ENCODE data around the gene LHFPL3.
"Not testable (repeated sequence)": the region's sequence is repeated elsewhere in the genome, so short reads cannot be mapped to it uniquely, and the experiment has no call there.

The LHFPL3 gene

DNA sequence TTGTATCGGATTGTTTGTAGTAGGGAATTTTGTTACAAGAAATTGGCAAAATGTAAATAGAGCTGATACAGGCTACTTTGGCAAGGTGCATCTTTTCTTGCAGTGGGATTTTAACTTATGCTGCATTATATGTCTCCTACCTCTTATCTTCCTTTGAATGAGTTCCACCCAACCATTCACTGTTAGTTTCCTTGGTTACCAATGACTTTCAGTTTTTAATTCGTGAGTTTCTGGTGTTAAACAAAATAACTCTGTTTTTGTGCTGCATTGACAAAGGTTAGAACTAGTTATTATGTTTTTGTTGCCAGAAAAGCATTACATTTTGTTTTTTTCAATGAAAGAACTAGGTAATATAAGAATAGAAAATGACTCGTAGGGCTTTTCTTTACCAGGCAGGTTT, 327.2 kb downstream of the LHFPL3 start:
- Histone ChIP-seq H3K4me3 (no peak overlapping the region), H3K27ac (no peak overlapping the region)

DNA sequence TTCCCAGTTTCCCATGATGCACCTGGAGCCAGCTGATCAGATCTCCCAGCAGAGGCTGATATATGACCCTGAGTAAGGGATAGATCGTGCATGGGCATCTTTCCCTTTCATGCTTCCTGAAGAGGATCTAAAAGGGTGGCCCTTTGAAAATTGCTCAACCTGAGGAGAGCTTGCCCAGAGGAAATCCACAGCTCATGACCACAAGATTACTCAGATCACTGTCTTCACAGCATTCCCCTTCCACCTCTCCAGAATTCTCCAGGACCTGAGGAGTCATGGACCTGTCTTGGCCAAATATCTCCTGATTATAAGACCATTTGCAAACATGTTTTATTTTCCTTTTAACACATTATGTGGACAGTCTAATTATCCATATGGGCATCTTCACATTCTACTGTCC, 328.1 kb downstream of the LHFPL3 start:
- no peak overlapping the region for H3K4me3 ChIP-seq
- no peak overlapping the region for H3K27ac ChIP-seq

DNA sequence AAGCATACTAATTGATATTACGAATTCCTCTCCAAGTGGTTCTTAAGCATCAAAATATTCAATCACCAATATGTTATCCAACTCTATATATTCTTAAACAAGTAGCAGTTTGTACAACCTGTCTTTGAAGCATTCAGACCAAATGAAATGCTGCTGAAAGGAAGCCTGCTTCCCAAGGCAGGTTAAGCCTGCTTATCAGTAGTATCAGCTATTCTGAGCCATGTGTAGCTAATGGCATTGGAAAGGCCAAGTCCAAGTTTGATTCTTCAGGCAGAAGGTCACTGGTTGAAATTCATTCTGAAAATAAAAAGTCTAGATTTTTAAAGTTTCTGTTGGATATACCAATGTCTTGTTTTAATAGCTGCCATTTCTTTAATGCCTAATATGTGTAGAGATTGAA, 328.7 kb downstream of the LHFPL3 start:
- Histone ChIP-seq H3K4me3 (no peak overlapping the region), H3K27ac (no peak overlapping the region)

DNA sequence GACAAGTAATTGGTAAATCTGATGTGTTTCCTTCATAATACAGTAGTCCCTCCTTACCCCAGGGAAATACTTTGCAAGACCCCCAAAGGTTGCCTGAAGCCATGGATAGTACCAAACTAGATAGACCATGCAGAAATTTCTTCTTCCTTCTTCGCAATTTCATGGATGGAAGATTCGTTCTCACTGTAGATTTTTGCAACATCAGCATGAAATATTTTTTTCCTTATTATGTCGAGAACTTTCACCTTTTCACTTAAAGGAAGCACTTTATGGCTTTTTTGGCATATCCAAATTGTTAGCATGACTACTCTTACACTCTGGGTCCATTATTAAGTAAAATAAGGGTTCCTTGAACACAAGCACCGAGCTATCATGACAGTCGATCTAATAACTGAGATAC, 333.2 kb downstream of the LHFPL3 start:
- H3K4me3 ChIP-seq: no peak overlapping the region
- no peak overlapping the region for H3K27ac ChIP-seq

DNA sequence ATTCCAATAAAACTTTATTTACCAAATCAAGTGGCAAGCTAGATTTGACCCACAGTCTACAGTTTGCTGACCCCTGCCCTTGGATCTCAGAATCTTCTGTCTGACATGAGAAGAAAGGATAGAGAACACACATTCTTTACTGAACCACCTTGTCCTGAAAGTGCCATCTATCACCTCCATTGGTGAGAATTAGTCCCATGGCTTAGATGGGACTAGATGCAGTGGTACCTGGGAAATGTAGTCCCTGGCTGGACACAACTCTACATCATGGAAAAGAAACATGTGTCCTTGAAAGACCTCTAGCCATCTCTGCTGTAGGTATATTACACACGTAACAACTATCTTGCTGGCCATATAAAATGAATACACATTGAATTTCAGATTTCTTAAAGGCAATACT, 336.2 kb downstream of the LHFPL3 start:
- H3K4me3 ChIP-seq: no peak overlapping the region
- H3K27ac ChIP-seq: no peak overlapping the region

DNA sequence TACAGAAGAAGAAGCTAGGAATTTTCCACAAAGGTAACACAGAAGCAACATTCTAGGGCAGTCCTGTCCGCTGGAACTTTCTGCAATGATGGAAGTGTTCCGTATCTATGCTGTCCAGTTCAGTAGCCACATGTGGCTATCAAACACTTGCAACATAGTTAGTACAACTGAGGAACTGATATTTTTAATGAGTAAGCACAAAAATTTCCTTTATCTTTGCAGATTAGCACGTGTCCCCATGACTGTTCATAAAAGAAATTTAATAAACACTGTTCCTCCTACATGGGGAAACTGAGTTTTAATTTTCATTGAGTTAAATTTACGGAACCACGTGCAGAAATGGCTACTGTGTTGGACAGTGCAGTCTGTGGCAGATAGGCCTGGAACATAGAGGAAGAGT, 349.2 kb downstream of the LHFPL3 start:
- no peak overlapping the region for H3K27ac ChIP-seq
- H3K4me3 ChIP-seq: no peak overlapping the region

DNA sequence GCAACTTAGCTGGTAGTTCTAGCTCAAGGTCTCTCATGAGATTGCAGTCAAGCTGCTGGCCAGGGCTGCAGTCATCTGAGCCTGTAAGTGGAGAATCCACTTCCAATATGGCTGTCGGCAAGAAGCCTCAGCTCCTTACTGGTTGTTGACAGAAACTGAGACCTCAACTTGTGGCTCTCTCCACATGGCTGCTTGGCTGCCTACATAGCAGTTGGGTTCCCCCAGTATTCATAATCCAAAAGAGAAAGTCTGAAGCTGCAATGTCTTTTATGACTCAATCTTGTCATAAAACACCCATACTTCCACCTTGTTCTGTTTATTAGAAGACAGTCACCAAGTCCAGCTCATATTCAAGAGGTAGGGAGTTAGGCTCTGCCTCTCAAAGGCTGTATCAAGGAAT, 350.7 kb downstream of the LHFPL3 start:
- Histone ChIP-seq H3K4me3 (no peak overlapping the region), H3K27ac (no peak overlapping the region)

DNA sequence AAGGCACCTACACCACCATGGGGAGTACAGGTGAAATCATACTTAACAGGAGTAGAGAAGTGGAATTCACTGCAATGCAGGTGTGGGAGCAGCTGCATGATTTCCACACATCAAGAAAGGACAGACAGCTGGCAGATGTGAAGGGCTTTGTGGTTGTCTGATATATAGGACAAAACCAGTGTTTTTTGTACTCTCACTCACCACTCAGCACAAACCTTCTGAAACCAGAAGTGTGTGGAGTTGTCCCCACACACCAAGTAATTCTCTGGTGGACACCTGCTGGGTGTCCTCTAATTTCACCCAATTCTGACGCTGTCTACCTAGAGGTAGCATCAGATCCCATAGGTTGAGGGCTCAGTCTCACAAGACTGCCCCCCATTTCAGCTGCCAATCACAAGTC, 357.9 kb downstream of the LHFPL3 start:
- Histone ChIP-seq H3K4me3 (no peak overlapping the region), H3K27ac (no peak overlapping the region)

DNA sequence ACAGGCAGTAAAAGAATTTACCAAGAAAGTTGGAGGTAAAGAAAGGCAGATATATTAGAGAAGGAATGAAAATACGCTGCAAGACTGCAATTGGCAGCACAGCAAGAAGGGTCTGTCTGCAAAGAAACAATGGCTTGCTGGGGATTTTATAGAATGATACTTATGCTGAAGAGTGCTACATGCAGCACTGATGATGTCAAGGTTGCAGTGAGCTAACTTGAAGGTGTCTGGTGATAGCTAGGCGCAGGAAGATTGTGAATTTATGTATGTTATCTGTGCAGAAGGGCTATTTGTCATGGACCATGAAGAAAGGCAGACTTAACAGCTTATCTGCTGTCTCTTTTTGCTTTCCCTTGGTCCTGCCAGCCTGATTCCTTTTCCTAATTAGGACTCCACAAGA, 366.3 kb downstream of the LHFPL3 start:
- Histone ChIP-seq H3K4me3 (no peak overlapping the region), H3K27ac (no peak overlapping the region)

DNA sequence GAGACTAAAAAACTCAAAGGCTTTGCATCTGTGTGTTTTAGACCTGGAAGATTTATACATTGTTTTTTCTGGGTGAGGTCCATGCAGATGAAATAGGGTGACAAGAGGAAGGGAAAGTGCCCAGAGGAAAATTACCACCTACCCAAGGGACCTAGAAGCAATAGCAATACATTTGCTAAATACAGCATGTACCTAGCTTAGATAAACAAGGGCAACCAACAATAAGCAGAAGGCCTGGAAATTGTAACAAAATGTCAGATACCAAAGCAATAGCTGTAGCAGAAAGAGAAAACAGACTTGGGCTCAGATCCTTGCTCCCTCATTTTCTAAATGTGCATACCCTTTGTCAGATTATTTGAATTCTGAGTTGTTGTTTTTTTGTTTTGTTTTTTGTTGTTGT, 367.2 kb downstream of the LHFPL3 start:
- H3K27ac ChIP-seq: no peak overlapping the region
- no peak overlapping the region for H3K4me3 ChIP-seq

DNA sequence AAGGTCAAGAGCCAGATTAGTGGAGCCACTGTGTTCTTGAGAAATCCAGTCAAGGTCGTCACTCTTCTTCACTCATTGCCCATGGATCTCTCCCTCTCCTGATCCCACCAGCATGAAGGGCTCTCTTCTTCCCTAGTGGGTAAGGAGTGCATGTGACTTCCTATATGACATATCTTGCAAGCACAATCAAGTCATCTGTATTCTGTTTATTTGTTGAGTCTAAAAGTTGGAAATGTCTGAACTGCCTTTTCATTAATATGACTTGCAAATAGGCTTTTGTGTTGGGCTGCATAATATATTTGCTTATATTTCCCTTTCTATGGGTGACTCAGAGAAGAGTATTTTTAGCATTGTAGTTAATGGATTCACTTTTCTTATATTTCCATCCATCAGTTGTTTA, 371.9 kb downstream of the LHFPL3 start:
- no peak overlapping the region for H3K4me3 ChIP-seq

DNA sequence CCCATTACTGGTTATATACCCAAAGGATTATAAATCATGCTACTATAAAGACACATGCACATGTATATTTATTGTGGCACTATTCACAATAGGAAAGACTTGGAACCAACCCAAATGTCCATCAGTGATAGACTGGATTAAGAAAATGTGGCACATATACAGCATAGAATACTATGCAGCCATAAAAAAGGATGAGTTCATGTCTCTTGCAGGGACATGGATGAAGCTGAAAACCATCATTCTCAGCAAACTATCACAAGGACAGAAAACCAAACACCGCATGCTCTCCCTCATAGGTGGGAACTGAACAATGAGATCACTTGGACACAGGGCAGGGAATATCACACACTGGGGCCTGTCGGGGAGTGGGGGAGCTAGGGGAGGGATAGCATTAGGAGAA, 392.6 kb downstream of the LHFPL3 start:
- not testable (repeated sequence) for H3K4me3 ChIP-seq, H3K27ac ChIP-seq

More for the DNA sequence above, 371.9 kb downstream of the LHFPL3 start:
- no peak overlapping the region for H3K27ac ChIP-seq

DNA sequence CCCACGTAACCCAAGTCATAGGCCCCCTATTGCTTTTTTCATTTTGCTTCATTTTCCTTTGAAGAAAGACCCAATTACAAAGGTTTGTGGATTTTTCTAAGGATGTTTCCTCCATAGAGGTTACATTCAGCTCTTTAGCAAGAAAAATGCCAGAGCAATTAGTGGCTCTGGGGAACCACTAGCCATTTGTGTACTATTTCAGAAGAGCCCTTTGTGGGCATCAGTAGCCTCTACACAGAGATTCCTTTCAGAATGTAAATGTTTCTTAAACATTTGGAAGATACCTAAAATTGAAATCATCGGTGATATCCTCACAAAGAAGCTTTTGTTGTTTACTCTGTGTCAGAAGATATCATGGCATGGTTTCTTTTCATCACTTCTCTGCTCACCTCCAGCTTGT, 394.6 kb downstream of the LHFPL3 start:
- no peak overlapping the region for H3K27ac ChIP-seq

DNA sequence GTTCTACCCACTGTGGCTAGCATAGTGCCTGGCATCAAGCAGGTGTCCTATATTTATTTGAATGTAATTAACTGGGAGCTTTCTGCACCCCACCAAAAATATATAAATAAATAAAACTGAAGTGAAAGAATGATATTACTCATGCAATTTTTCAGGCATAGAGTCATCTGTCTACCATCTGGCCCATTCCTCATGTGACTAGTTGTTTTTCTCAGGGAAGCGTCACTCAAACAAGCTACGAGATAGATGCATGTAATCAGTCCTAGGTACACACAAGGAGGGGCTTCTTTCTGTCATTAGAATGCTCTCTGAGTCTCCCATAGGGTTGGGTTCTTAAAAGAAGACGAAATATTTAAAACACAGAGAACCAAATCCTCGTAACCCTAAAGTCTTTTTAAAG, 430.1 kb downstream of the LHFPL3 start:
- no peak overlapping the region for H3K4me3 ChIP-seq
- H3K27ac ChIP-seq: no peak overlapping the region

More for the DNA sequence above, 394.6 kb downstream of the LHFPL3 start:
- H3K4me3 ChIP-seq: no peak overlapping the region

DNA sequence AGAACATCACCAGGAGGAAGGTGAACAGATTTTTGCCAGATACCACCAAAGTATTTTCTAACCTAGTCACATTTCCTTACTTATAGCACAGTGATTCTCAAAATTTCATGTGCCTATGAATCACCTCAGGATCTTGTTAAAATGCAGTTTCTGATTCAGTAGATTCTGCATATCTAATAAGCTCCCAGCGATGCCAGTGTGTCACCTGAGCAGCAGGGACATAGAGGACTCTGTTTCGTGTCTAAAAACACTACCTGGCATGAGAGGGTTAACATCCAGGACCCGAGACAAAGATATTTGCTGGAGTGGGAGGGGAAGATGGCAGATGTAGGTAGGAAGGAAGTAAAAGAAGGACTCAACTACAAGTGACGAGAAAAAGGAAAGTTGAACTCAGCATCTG, 433.5 kb downstream of the LHFPL3 start:
- no peak overlapping the region for H3K27ac ChIP-seq
- no peak overlapping the region for H3K4me3 ChIP-seq

DNA sequence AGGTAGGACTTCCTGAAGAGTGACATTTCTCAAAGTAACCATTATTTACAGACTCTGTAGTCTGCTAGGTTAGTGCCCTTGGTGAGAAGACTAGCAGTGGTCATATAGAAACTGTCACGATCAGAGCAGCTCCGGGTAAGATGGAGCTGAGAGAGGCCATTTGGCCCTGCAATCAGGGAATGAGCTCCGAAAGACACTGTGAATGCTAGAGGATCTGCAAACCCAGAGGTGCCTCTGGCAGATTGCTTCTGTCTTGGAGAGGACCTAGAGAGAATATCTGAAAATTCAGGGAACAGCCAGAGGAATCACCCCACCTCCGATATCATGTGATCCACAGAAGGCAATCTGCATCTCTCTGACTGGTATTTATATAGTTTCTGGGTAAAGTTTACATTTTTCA, 438.7 kb downstream of the LHFPL3 start:
- no peak overlapping the region for H3K4me3 ChIP-seq
- H3K27ac ChIP-seq: peak overlapping the region in 1 of 21 experiments; percentile 52

DNA sequence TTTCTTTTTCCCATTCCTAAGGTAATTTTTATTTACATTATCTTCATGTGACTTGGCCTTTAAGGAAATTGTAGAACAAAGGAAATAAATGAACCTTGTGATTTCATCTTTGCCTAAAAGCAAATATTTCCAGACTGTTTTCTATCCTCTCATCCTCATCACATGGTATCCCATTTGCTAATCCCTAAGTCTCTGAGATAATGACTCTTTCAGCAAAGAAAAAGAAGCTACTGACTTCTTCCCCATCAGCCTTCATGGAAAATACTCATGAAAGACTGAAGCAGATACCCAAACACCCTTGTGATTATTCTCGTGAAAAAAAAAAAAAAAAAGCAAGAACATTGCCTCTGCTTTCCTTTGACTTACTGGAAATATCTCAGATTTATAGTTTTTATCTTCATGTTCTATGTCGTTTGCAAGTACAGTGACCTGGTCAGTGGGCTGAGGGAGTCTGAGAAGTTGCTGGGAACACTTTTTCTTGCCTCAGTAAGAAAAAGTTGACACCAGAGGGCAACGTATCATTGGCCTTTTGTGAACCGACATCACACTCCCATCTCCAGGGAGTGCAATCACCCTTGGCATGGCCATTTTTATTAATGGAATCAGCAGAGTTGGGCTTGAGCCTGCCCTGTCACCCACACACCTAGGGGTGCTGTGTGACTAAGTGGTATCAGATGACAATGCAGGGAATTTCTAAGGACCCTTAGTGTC, 439.6 kb downstream of the LHFPL3 start:
- no peak overlapping the region for H3K4me3 ChIP-seq
- peak overlapping the region in 1 of 21 experiments; percentile 65 for H3K27ac ChIP-seq

DNA sequence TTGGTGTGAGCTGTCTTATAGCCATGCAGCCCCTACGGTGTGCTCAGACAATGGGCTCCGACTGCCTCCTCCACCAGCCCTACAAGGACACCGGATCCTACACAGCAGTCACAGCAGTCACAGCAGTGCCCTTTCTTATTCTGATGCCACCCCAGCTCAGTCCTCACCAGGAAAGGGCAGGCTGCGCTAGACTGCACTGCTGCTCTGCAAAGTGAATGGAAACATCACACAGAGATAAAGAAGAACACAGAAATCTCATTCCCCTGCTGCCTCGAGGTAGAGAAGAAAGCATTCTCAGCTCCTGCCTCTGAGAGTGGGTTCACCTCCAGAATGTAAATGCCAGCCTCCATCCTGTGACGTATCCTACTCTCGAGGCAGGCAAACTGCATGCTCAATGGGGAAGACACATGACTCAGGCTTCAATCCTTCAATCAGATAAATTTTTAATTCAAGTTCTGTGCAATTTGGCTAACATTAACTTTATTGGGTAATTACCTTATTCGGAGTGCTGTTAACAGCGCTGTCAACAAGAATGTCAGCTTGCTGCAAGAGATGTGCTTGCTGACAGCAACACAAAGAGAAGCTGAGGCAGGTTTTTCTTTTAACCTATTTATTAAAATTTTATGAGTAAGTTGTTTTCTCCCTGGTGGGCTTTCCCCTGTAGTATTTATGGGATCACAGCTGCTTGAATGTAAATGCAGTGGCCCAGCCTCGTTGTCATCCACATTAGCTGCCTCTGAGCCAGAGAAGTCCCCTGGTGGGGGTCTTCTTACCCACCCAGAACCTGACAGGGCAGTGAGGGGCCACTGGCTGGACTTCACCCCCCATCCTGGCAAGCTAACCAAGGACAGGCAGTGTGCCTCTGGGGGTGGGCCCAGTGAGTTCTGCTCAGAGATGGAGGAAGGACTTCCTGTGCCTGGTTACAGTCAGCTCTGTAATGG, 444.3 kb downstream of the LHFPL3 start:
- Histone ChIP-seq H3K27ac (no peak overlapping the region), H3K4me3 (no peak overlapping the region)

DNA sequence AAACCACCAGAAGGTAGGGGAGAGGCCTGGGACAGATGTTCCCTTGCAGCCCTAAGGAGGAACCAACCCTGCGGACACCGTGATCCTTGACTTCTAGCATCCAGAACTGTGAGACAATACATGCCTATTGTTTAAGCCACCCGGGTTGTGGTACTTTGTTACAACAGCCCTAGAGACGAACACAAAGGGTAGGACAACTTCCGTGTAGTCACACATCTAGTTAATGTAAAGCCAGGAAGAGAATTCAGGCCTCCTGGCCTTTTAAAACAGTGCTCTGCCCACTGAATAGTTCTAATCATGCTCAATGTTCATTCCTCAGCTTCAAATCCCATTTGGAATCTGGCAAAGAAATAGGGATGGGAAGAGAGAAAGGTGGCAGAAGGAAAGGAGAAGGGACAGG, 445.4 kb downstream of the LHFPL3 start:
- H3K27ac ChIP-seq: no peak overlapping the region
- H3K4me3 ChIP-seq: no peak overlapping the region

DNA sequence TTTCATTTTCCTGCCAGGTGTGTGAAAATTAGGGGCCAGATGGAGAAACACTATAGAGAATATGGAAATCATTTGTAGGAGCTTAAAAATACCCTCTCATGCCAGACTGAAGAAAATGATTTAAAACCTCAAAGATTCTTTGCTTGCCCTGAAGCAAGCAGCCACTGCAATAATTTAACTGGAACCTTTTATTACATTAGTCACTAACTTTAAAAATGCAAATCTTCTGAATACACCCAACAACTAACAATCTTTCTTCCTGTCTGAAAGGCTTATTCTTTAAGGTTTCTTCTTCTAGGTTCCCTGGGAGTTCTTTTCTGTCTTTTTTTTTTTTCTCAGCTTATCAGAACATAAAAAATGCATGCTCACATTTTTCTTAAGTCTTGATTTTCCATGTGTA, 447.1 kb downstream of the LHFPL3 start:
- Histone ChIP-seq H3K4me3 (no peak overlapping the region), H3K27ac (no peak overlapping the region)

DNA sequence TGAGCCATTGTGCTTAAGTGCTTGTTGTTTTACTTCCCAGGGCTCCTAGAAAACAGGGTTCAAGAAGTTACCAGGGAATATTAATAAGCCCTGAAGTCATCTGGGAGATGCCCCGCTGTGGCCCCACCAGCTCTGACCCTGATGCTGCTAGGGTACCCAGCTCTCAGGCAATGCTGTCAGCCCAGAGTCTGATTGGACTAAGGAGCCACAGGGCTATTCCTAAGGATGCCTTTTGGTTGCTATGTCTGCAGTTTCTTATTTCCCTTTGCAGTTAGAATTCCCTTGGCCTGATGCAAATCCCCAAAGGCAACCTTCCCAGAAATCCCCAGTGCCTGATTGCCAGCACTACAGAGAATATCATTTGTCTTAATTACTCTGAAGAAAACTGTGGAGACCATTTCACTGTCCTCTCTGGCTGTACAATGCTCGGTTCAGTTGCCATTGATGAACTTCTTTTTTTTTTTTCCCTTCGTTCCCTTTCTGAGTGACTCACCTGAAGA, 448.9 kb downstream of the LHFPL3 start:
- no peak overlapping the region for H3K4me3 ChIP-seq
- H3K27ac ChIP-seq: no peak overlapping the region

All from skin epidermis (tissue), 12 donors.